ENCODE measurements around the gene DGLUCY.
"Not testable (repeated sequence)": the region's sequence is repeated elsewhere in the genome, so short reads cannot be mapped to it uniquely, and the experiment has no call there.

The DGLUCY gene

GRCh38 chr14:91175291-91176201 lies 61.7 kb downstream of the DGLUCY start:
- in situ Hi-C loops (cut with HindIII; ENCODE audit: low pct_ligation_motif_present, low sequenced_read_pairs): loop anchor here (25.0 kb wide), 1 partner anchor 112 kb away; no protein-coding TSS in a partner anchor

GRCh38 chr14:91177073-91178034 lies 63.5 kb downstream of the DGLUCY start:
- peak; percentile 69 for DNase-seq
- Histone ChIP-seq H3K27me3 (replicated peaks) (no peaks in the 10 kb centered on the region), H3K4me3 (ENCODE audit: low read depth, low read length) (no peak overlapping the region), H3K36me3 (replicated peaks) (no peaks in the 10 kb centered on the region), H3K27ac (no peak overlapping the region)
- in situ Hi-C loops (cut with HindIII; ENCODE audit: low pct_ligation_motif_present, low sequenced_read_pairs): loop anchor here (25.0 kb wide), 1 partner anchor 110 kb away; no protein-coding TSS in a partner anchor
- peak; percentile 85 for TF ChIP-seq CTCF (IDR thresholded peaks at IDR 0.05; ENCODE audit: low read depth, low read length, missing control alignments)

More at GRCh38 chr14:91175291-91176201, 61.7 kb downstream of the DGLUCY start:
- Histone ChIP-seq H3K36me3 (replicated peaks) (no peaks in the 10 kb centered on the region), H3K27ac (no peak overlapping the region), H3K4me3 (ENCODE audit: low read depth, low read length) (no peak overlapping the region), H3K27me3 (replicated peaks) (no peaks in the 10 kb centered on the region)
- DNase-seq: no peak
- no peak for TF ChIP-seq CTCF (IDR thresholded peaks at IDR 0.05; ENCODE audit: low read depth, low read length, missing control alignments)

GRCh38 chr14:91180611-91181010 lies 66.7 kb downstream of the DGLUCY start:
- H3K4me3 ChIP-seq (ENCODE audit: low read depth, low read length): no peak overlapping the region
- no peak for TF ChIP-seq CTCF (IDR thresholded peaks at IDR 0.05; ENCODE audit: low read depth, low read length, missing control alignments)
- H3K36me3 ChIP-seq (replicated peaks): no peaks in the 10 kb centered on the region
- in situ Hi-C loops (cut with HindIII; ENCODE audit: low pct_ligation_motif_present, low sequenced_read_pairs): loop anchor here (25.0 kb wide), 1 partner anchor 107 kb away; no protein-coding TSS in a partner anchor
- no peak overlapping the region for H3K27ac ChIP-seq
- no peaks in the 10 kb centered on the region for H3K27me3 ChIP-seq (replicated peaks)
- DNase-seq: no peak

GRCh38 chr14:91182753-91183152 lies 68.9 kb downstream of the DGLUCY start:
- in situ Hi-C loops (cut with HindIII; ENCODE audit: low pct_ligation_motif_present, low sequenced_read_pairs): loop anchor here (25.0 kb wide), 1 partner anchor 105 kb away; no protein-coding TSS in a partner anchor
- DNase-seq; H3K27me3 ChIP-seq (replicated peaks); H3K36me3 ChIP-seq (replicated peaks); H3K4me3 ChIP-seq (ENCODE audit: low read depth, low read length); H3K27ac ChIP-seq: not testable (repeated sequence)

GRCh38 chr14:91184559-91184958 lies 70.7 kb downstream of the DGLUCY start:
- TF ChIP-seq CTCF (IDR thresholded peaks at IDR 0.05; ENCODE audit: low read depth, low read length, missing control alignments): no peak
- DNase-seq: no peak
- Histone ChIP-seq H3K27me3 (replicated peaks) (no peaks in the 10 kb centered on the region), H3K4me3 (ENCODE audit: low read depth, low read length) (no peak overlapping the region), H3K36me3 (replicated peaks) (no peaks in the 10 kb centered on the region), H3K27ac (no peak overlapping the region)
- in situ Hi-C loops (cut with HindIII; ENCODE audit: low pct_ligation_motif_present, low sequenced_read_pairs): loop anchor here (25.0 kb wide), 1 partner anchor 103 kb away; no protein-coding TSS in a partner anchor

Data from brain microvascular endothelial cell (primary cell).